ENCODE measurements around the gene FBXL17. TPM values are rescaled to one million over a fixed set of nuclear protein-coding genes. Genes with fewer than 3 reads are reported as not detected.

FBXL17 gene
- total RNA-seq, 1 donor from 2014 or later: 11.1 TPM

GRCh38 chr5:107887166-107887943, 494.5 kb downstream of the FBXL17 start:
- Mint-ChIP-seq H3K27ac (no peak overlapping the region), H3K4me3 (no peak overlapping the region), H3K9me3 (no peaks in the 10 kb centered on the region), H3K36me3 (no peaks in the 10 kb centered on the region), H3K27me3 (no peaks in the 10 kb centered on the region), H3K4me1 (ENCODE audit: unreplicated experiment) (no peaks in the 10 kb centered on the region)
- no peak for TF ChIP-seq CTCF (conservative IDR thresholded peaks at IDR 0.05)
- no peak for DNase-seq (ENCODE audit: extremely low spot score, unreplicated experiment)

- Mint-ChIP-seq H3K27me3 (no peaks in the 10 kb centered on the region), H3K9me3 (no peaks in the 10 kb centered on the region), H3K27ac (no peak overlapping the region), H3K4me3 (no peak overlapping the region), H3K36me3 (no peaks in the 10 kb centered on the region), H3K4me1 (ENCODE audit: unreplicated experiment) (no peaks in the 10 kb centered on the region)
- DNase-seq (ENCODE audit: extremely low spot score, unreplicated experiment): no peak
- no peak for TF ChIP-seq CTCF (conservative IDR thresholded peaks at IDR 0.05)
Measured at GRCh38 chr5:107885601-107886000, 496.3 kb downstream of the FBXL17 start.

- no peak for DNase-seq (ENCODE audit: extremely low spot score, unreplicated experiment)
- Mint-ChIP-seq H3K4me1 (ENCODE audit: unreplicated experiment) (no peaks in the 10 kb centered on the region), H3K36me3 (no peaks in the 10 kb centered on the region), H3K27ac (no peak overlapping the region), H3K27me3 (no peaks in the 10 kb centered on the region), H3K4me3 (no peak overlapping the region), H3K9me3 (no peaks in the 10 kb centered on the region)
- TF ChIP-seq CTCF (conservative IDR thresholded peaks at IDR 0.05): no peak
Measured at GRCh38 chr5:107884871-107885270, 497.0 kb downstream of the FBXL17 start.

GRCh38 chr5:107878661-107879060, 503.2 kb downstream of the FBXL17 start:
- no peak for DNase-seq (ENCODE audit: extremely low spot score, unreplicated experiment)
- H3K4me1 Mint-ChIP-seq (ENCODE audit: unreplicated experiment): peaks cover 29% of the 10 kb centered on the region
- H3K27ac Mint-ChIP-seq: no peak overlapping the region
- peaks cover 4% of the 10 kb centered on the region for H3K36me3 Mint-ChIP-seq
- no peak for TF ChIP-seq CTCF (conservative IDR thresholded peaks at IDR 0.05)
- no peak overlapping the region for H3K4me3 Mint-ChIP-seq
- peaks cover 2% of the 10 kb centered on the region for H3K27me3 Mint-ChIP-seq
- no peaks in the 10 kb centered on the region for H3K9me3 Mint-ChIP-seq

- Mint-ChIP-seq H3K4me1 (ENCODE audit: unreplicated experiment) (peaks cover 38% of the 10 kb centered on the region), H3K36me3 (peaks cover 4% of the 10 kb centered on the region), H3K27me3 (peaks cover 2% of the 10 kb centered on the region), H3K9me3 (no peaks in the 10 kb centered on the region), H3K27ac (peak overlapping the region; percentile 40), H3K4me3 (no peak overlapping the region)
- no peak for DNase-seq (ENCODE audit: extremely low spot score, unreplicated experiment)
- TF ChIP-seq CTCF (conservative IDR thresholded peaks at IDR 0.05): no peak
Measured at GRCh38 chr5:107876906-107877305, 505.0 kb downstream of the FBXL17 start.
